ENCODE results near the gene ERG. TPM values are rescaled to one million over a fixed set of nuclear protein-coding genes. Genes with fewer than 3 reads are reported as not detected.

The ERG gene
- total RNA-seq, 2 experiments from 2014 or later: not detected

- no peak overlapping the region for H3K4me3 Mint-ChIP-seq
- CTCF ChIA-PET: no interaction called here
- Histone ChIP-seq H3K4me3 (ENCODE audit: low read length) (no peak overlapping the region), H3K36me3 (ENCODE audit: insufficient read depth, low read length) (no peaks in the 10 kb centered on the region), H3K27ac (ENCODE audit: low read depth in 1 of 2, low read length in 2 of 2) (no peak overlapping the region), H3K4me1 (ENCODE audit: insufficient read depth, low read length) (no peaks in the 10 kb centered on the region), H3K9me3 (ENCODE audit: control insufficient read depth in 1 of 2, insufficient read depth in 1 of 2, low read length in 2 of 2) (no peaks in the 10 kb centered on the region), H3K27me3 (ENCODE audit: control insufficient read depth in 1 of 2, insufficient read depth in 2 of 2, low read length in 2 of 2) (peaks cover 0 to 3% of the 10 kb centered on the region in 2 experiments)
- no peaks in the 10 kb centered on the region for H3K9me3 Mint-ChIP-seq
- H3K27ac Mint-ChIP-seq: no peak overlapping the region
- H3K36me3 Mint-ChIP-seq (ENCODE audit: low read depth): no peaks in the 10 kb centered on the region
- no peak for TF ChIP-seq CTCF (IDR thresholded peaks at IDR 0.05)
- intact Hi-C loops (cut with DNase I, micrococcal nuclease): no loop called here
- H3K4me1 Mint-ChIP-seq (ENCODE audit: low read depth): no peaks in the 10 kb centered on the region
- POLR2A ChIA-PET: no interaction called here
- peaks cover 10% of the 10 kb centered on the region for H3K27me3 Mint-ChIP-seq
- DNase-seq: no peak
- ATAC-seq (ENCODE audit: poor library complexity): no peak
These were observed 33.3 kb upstream of the ERG start for GRCh38 chr21:38531591-38531990.

GRCh38 chr21:38531039-38531541 lies 32.8 kb upstream of the ERG start:
- Histone ChIP-seq H3K9me3 (ENCODE audit: control insufficient read depth in 1 of 2, insufficient read depth in 1 of 2, low read length in 2 of 2) (no peaks in the 10 kb centered on the region), H3K4me1 (ENCODE audit: insufficient read depth, low read length) (no peaks in the 10 kb centered on the region), H3K4me3 (ENCODE audit: low read length) (no peak overlapping the region), H3K27me3 (ENCODE audit: control insufficient read depth in 1 of 2, insufficient read depth in 2 of 2, low read length in 2 of 2) (peaks cover 0 to 3% of the 10 kb centered on the region in 2 experiments), H3K27ac (ENCODE audit: low read depth in 1 of 2, low read length in 2 of 2) (no peak overlapping the region), H3K36me3 (ENCODE audit: insufficient read depth, low read length) (no peaks in the 10 kb centered on the region)
- no peak overlapping the region for H3K4me3 Mint-ChIP-seq
- no peak for TF ChIP-seq CTCF (IDR thresholded peaks at IDR 0.05)
- no peaks in the 10 kb centered on the region for H3K4me1 Mint-ChIP-seq (ENCODE audit: low read depth)
- DNase-seq (no peak), ATAC-seq (ENCODE audit: poor library complexity) (no peak)
- CTCF ChIA-PET: no interaction called here
- POLR2A ChIA-PET: no interaction called here
- H3K27ac Mint-ChIP-seq: no peak overlapping the region
- intact Hi-C loops (cut with DNase I, micrococcal nuclease): no loop called here
- H3K27me3 Mint-ChIP-seq: peaks cover 10% of the 10 kb centered on the region
- H3K9me3 Mint-ChIP-seq: no peaks in the 10 kb centered on the region
- H3K36me3 Mint-ChIP-seq (ENCODE audit: low read depth): no peaks in the 10 kb centered on the region

DNA sequence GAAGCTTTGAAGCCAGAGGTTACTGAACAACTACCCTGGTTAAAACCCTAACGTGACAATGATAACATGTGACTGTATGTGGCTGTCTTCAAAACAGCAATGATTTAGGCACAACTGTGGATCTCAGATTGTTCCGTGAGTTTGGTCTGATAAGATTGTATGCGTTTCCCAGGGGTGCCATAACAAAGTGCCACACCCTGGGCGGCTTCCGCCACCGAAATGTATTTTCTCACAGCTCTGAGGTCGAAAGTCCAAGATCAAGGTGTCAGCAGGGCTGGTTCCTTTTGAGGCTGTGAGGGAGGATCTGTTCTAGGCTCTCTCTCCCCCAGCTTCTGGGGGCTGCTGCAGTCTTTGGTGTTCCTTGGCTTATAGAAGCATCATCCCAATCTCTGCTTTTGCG lies 29.5 kb upstream of the ERG start:
- no peaks in the 10 kb centered on the region for H3K4me1 Mint-ChIP-seq (ENCODE audit: low read depth)
- no peaks in the 10 kb centered on the region for H3K36me3 ChIP-seq (ENCODE audit: insufficient read depth, low read length)
- H3K4me3 ChIP-seq (ENCODE audit: low read length): no peak overlapping the region
- intact Hi-C loops (cut with DNase I, micrococcal nuclease): no loop called here
- no peaks in the 10 kb centered on the region for H3K9me3 ChIP-seq (ENCODE audit: control insufficient read depth in 1 of 2, insufficient read depth in 1 of 2, low read length in 2 of 2)
- no peaks in the 10 kb centered on the region for H3K9me3 Mint-ChIP-seq
- ChIA-PET CTCF (no interaction called here), POLR2A (no interaction called here)
- ATAC-seq (ENCODE audit: poor library complexity) (no peak), DNase-seq (no peak)
- peaks cover 15% of the 10 kb centered on the region for H3K27me3 Mint-ChIP-seq
- H3K4me3 Mint-ChIP-seq: no peak overlapping the region
- H3K27me3 ChIP-seq (ENCODE audit: control insufficient read depth in 1 of 2, insufficient read depth in 2 of 2, low read length in 2 of 2): peaks cover 3% of the 10 kb centered on the region in 2 experiments
- no peak for TF ChIP-seq CTCF (IDR thresholded peaks at IDR 0.05)
- H3K36me3 Mint-ChIP-seq (ENCODE audit: low read depth): no peaks in the 10 kb centered on the region
- H3K27ac ChIP-seq (ENCODE audit: low read depth in 1 of 2, low read length in 2 of 2): no peak overlapping the region
- H3K4me1 ChIP-seq (ENCODE audit: insufficient read depth, low read length): no peaks in the 10 kb centered on the region
- no peak overlapping the region for H3K27ac Mint-ChIP-seq

All from CD4-positive, alpha-beta T cell (primary cell).